GM12878 (cell line): ENCODE results near the gene RARG. TPM values are rescaled to one million over a fixed set of nuclear protein-coding genes. Genes with fewer than 3 reads are reported as not detected.
A peak's percentile ranks its signal among the peaks of the same experiment; 100 is the strongest.

Source experiments
- ATAC-seq: fragments of 200-7000 bp; cut with Tn5 transposase; 3 replicates; pipeline ENCODE4 v1.9.1; 2020; ENCODE audit warnings: mild to moderate bottlenecking, moderate library complexity
- BruUV-seq: library from RNA; stranded (reverse); fragments of 400-500 nt; replicated peaks from 2 replicates; lab custom pipeline; 2021; lab: Mats Ljungman, UMichigan
- CTCF ChIA-PET: fragments of 300-600 bp; sonication (Branson Sonifier 250); formaldehyde crosslinking; extraction: SDS; loops from one replicate; lab custom pipeline; 2021; ENCODE audit warnings: inconsistent platforms; lab: Yijun Ruan, JAX
- POLR2A ChIA-PET: fragments of 350-600 bp; formaldehyde crosslinking; extraction: SDS; loops from one replicate; lab custom pipeline; 2021; ENCODE audit warnings: inconsistent platforms; lab: Charles Lee
- RAD21 ChIA-PET: fragments of 300-600 bp; sonication (Branson Sonifier 250); formaldehyde crosslinking; loops from one replicate; lab custom pipeline; 2023; ENCODE audit warnings: antibody characterized with exemption; ENCODE audit not compliant: unreplicated experiment; lab: Charles Lee
- SMC1A ChIA-PET: fragments of 300-600 bp; sonication (Branson Sonifier 250); formaldehyde crosslinking; loops from one replicate; lab custom pipeline; 2023; ENCODE audit not compliant: unreplicated experiment, uncharacterized antibody; lab: Charles Lee
- DNase-seq: peaks from one replicate; pipeline ENCODE4 v3.0.0-alpha.2; 2011; ENCODE audit warnings: low read depth, low spot score
- FAIRE-seq: peaks from 3 replicates; lab custom pipeline; 2011; peaks lifted over from hg19 to GRCh38; lab: Jason Lieb, UNC
- H2AFZ ChIP-seq: 2 replicates; pipeline ENCODE4 v1.6.0; 2011; ENCODE audit warnings: low read depth, low read length, control low read depth; ENCODE audit not compliant: control insufficient read depth
- H3K27ac ChIP-seq: 2 replicates; pipeline ENCODE4 v1.5.1; 2011; ENCODE audit warnings: control low read depth; ENCODE audit not compliant: control insufficient read depth, insufficient read depth
- H3K27me3 ChIP-seq, 2 experiments: replicated peaks in 1 of 2; 2 replicates each; pipeline versions ENCODE4 v1.6.0 to v1.6.1; 2011; ENCODE audit warnings: low read length in 1 of 2; ENCODE audit not compliant: control insufficient read depth in 2 of 2, insufficient read depth in 2 of 2
- H3K36me3 ChIP-seq, 2 experiments: 2 replicates each; pipeline ENCODE4 v1.5.1; 2011; ENCODE audit warnings: low read length in 1 of 2; ENCODE audit not compliant: control insufficient read depth in 2 of 2, insufficient read depth in 2 of 2
- H3K4me1 ChIP-seq: 2 replicates; pipeline ENCODE4 v1.6.1; 2011; ENCODE audit warnings: mild to moderate bottlenecking, low read length, moderate library complexity, mixed read lengths; ENCODE audit not compliant: control insufficient read depth, insufficient read depth
- H3K4me2 ChIP-seq: 2 replicates; pipeline ENCODE4 v1.6.0; 2011; ENCODE audit warnings: control low read depth; ENCODE audit not compliant: control insufficient read depth, insufficient read depth
- H3K4me3 ChIP-seq: fragments of 200-600 bp; sonication (generic); 2 replicates; pipeline ENCODE4 v1.5.1; 2016
- H3K79me2 ChIP-seq: 2 replicates; pipeline ENCODE4 v1.6.0; 2011; ENCODE audit warnings: low read length; ENCODE audit not compliant: control insufficient read depth, insufficient read depth
- H3K9ac ChIP-seq: 2 replicates; pipeline ENCODE4 v1.8.0; 2011; ENCODE audit warnings: low read length, control low read depth, mixed read lengths; ENCODE audit not compliant: control insufficient read depth, insufficient read depth
- H3K9me3 ChIP-seq: replicated peaks from 3 replicates; pipeline ENCODE4 v1.5.1; 2011; ENCODE audit warnings: mild to moderate bottlenecking, low read length; ENCODE audit not compliant: control insufficient read depth, insufficient read depth
- H4K20me1 ChIP-seq: 2 replicates; pipeline ENCODE4 v1.6.0; 2011; ENCODE audit not compliant: control insufficient read depth, insufficient read depth
- BCL11A ChIP-seq: IDR thresholded peaks from 2 replicates; pipeline ENCODE4 v1.6.1; 2011; ENCODE audit warnings: low read depth, low read length
- EP300 ChIP-seq, 2 experiments: fragments of 150-350 bp in 1 of 2; IDR thresholded peaks; 2 replicates each; pipeline ENCODE4 v1.6.1; 2011 to 2012; ENCODE audit warnings: low read depth in 2 of 2, low read length in 2 of 2, borderline replicate concordance in 1 of 2, improper control_type of control experiment in 1 of 2, inconsistent platforms in 1 of 2; ENCODE audit not compliant: control insufficient read depth in 1 of 2
- GATAD2B ChIP-seq: fragments of 450-650 bp; conservative IDR thresholded peaks from 2 replicates; pipeline ENCODE4 v1.6.1; 2017; ENCODE audit warnings: low read depth, mild to moderate bottlenecking, moderate library complexity
- HDGF ChIP-seq: fragments of 450-650 bp; IDR thresholded peaks from 2 replicates; pipeline ENCODE4 v1.6.1; 2016; ENCODE audit warnings: antibody characterized with exemption
- MTA2 ChIP-seq: fragments of 450-650 bp; IDR thresholded peaks from 2 replicates; pipeline ENCODE4 v1.6.1; 2016; ENCODE audit warnings: low read depth, mild to moderate bottlenecking, moderate library complexity
- NR2C2 ChIP-seq: IDR thresholded peaks from 2 replicates; pipeline ENCODE4 v1.6.1; 2011; ENCODE audit warnings: borderline replicate concordance, low read depth; ENCODE audit not compliant: control insufficient read depth, insufficient read length
- PAX5 ChIP-seq: IDR thresholded peaks from 2 replicates; pipeline ENCODE4 v1.6.1; 2011; ENCODE audit warnings: low read depth, low read length, borderline replicate concordance
- PAX8 ChIP-seq: fragments of 450-650 bp; IDR thresholded peaks from 2 replicates; pipeline ENCODE4 v1.6.1; 2017; ENCODE audit warnings: mild to moderate bottlenecking, moderate library complexity
- WGBS: methylation state at CpG from one replicate; pipeline ENCODE4 v1.1.6; 2016; ENCODE audit warnings: low lambda C conversion rate; ENCODE audit not compliant: insufficient replicate concordance, insufficient coverage; ENCODE audit errors: missing lambda C conversion rate; 5-methylcytosine and 5-hydroxymethylcytosine counted together
- in situ Hi-C: fragments of 300-500 bp; cut with MboI; formaldehyde crosslinking; loops from 9 replicates; pipeline ENCODE4 v1.14.3; 2018; ENCODE audit warnings: mixed read lengths
- intact Hi-C: fragments of 100-400 bp; cut with micrococcal nuclease; formaldehyde crosslinking; loops from one replicate; pipeline ENCODE4 v1.14.2; 2022; ENCODE audit not compliant: unreplicated experiment
- polyA plus RNA-seq, 11 experiments: library from polyadenylated mRNA; depleted of rRNA in 4 of 11; unstranded in 6 of 11; stranded (reverse) in 5 of 11; fragments of >200 nt; fragmentation: Nextera tagmentation in 4 of 11; fragmentation: Illumina TruSeq in 1 of 11; extraction: Ambion mirVana in 4 of 11; extraction: Trizol in 1 of 11; gene quantifications; 1 replicate in 1 of 11; 2 replicates in 10 of 11; pipeline versions ENCODE4 v1.2.1 to v1.2.3, GENCODE V29; 2011 to 2016; ENCODE audit warnings: inconsistent platforms in 2 of 11, missing spikeins in 2 of 11, low read depth in 1 of 11
- total RNA-seq, 4 experiments: library from RNA; depleted of rRNA in 3 of 4; stranded (reverse); fragments of >200 nt in 3 of 4; fragmentation: Illumina TruSeq in 1 of 4; extraction: Trizol in 1 of 4; gene quantifications; 2 replicates each; pipeline versions ENCODE4 v1.2.1 to v1.2.3, GENCODE V29; 2013 to 2021
- TF ChIP-seq, protein P1 (sequence below): fragments of 450-650 bp; IDR thresholded peaks from 2 replicates; pipeline ENCODE4 v1.6.1; 2017; ENCODE audit warnings: borderline replicate concordance

RARG gene
- total and polyA plus RNA-seq, 10 of the 15 experiments (the other 5 are each of a cell fraction or from before 2014, with no cell fraction given) = 0.27 to 8.1 (median 4.1) TPM

DNA sequence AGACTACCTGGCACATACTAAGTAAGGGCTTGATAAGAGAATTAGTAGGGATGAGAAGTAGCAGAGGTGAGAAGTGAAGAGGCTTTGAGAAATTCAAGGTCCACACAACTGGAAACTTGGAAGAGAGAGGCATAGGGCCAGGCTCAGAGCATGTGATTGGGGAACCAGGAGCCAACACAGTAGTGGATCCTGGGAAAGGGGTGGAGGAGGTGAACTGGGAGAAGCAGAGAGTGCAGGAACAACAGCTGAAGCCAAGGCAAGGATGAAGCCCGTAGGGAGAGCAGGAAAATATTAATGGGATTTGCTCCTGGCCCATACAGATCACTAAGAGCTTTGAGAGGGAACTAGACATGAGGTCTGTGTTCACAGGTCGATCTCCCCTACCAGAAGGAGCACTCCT lies 23.6 kb downstream of the RARG start:
- ChIA-PET POLR2A (interaction anchor here (1.1 to 6.5 kb wide), 8 partner anchors 8 to 116 kb away, joined by 3 to 48 read pairs (median 10); partner anchors contain the start of genes CSAD, ESPL1 and ZNF740), RAD21 (interaction anchor here (1.0 to 8.6 kb wide), 14 partner anchors 9 to 116 kb away, joined by 3 to 102 read pairs (median 6); partner anchors contain the start of genes AAAS, CSAD, ESPL1 and MYG1), CTCF (interaction anchor here (0.7 to 15.7 kb wide), 18 partner anchors 8 to 173 kb away, joined by 3 to 315 read pairs (median 5); partner anchors contain the start of genes AAAS, CSAD, ESPL1 and PFDN5), SMC1A (interaction anchor here (0.7 to 16.4 kb wide), 19 partner anchors 8 to 213 kb away, joined by 3 to 155 read pairs (median 8); partner anchors contain the start of genes AAAS, CSAD, ESPL1 and SP1)
- peaks cover 6 to 21% of the 10 kb centered on the region in 2 experiments for H3K36me3 ChIP-seq
- FAIRE-seq (no peak), DNase-seq (no peak), ATAC-seq (no peak)
- TF ChIP-seq GATAD2B = no peak
- TF ChIP-seq MTA2 = no peak
- TF ChIP-seq PAX5 = no peak
- TF ChIP-seq HDGF = no peak; the same call in 1 of the 2 replicates
- no peak for TF ChIP-seq EP300 (IDR thresholded peaks at IDR 0.05; ENCODE audit: borderline replicate concordance in 1 of 2, control insufficient read depth in 1 of 2, low read depth in 2 of 2, low read length in 2 of 2)
- TF ChIP-seq NR2C2 = no peak
- no peak for TF ChIP-seq BCL11A
- TF ChIP-seq, protein P1, sequence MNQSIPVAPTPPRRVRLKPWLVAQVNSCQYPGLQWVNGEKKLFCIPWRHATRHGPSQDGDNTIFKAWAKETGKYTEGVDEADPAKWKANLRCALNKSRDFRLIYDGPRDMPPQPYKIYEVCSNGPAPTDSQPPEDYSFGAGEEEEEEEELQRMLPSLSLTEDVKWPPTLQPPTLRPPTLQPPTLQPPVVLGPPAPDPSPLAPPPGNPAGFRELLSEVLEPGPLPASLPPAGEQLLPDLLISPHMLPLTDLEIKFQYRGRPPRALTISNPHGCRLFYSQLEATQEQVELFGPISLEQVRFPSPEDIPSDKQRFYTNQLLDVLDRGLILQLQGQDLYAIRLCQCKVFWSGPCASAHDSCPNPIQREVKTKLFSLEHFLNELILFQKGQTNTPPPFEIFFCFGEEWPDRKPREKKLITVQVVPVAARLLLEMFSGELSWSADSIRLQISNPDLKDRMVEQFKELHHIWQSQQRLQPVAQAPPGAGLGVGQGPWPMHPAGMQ = no peak
- TF ChIP-seq PAX8 = no peak
- H3K4me3 ChIP-seq = peak overlapping the region; percentile 71; the same call in 1 of the 2 replicates
- peak overlapping the region; percentile 98 for H3K4me2 ChIP-seq
- H3K27me3 ChIP-seq = no peaks in the 10 kb centered on the region
- WGBS = 33% methylated on average over 2 of the region's 2 CpGs
- peak overlapping the region; percentile 16; the same call in 1 of the 2 replicates for H3K9ac ChIP-seq
- H4K20me1 ChIP-seq = no peaks in the 10 kb centered on the region
- no TSS peak for BruUV-seq
- peak overlapping the region; percentile 25; the same call in 1 of the 2 replicates for H2AFZ ChIP-seq
- peak overlapping the region; percentile 93 for H3K27ac ChIP-seq
- H3K4me1 ChIP-seq = peaks cover 42% of the 10 kb centered on the region
- intact Hi-C loops = no loop called here
- in situ Hi-C loops = no loop called here
- no peaks in the 10 kb centered on the region for H3K9me3 ChIP-seq
- H3K79me2 ChIP-seq = peaks cover 42% of the 10 kb centered on the region
